ENCODE data around the gene SHTN1. TPM values are rescaled to one million over a fixed set of nuclear protein-coding genes. Genes with fewer than 3 reads are reported as not detected.

The SHTN1 gene
- total RNA-seq, 2 experiments from 2014 or later = not detected

DNA sequence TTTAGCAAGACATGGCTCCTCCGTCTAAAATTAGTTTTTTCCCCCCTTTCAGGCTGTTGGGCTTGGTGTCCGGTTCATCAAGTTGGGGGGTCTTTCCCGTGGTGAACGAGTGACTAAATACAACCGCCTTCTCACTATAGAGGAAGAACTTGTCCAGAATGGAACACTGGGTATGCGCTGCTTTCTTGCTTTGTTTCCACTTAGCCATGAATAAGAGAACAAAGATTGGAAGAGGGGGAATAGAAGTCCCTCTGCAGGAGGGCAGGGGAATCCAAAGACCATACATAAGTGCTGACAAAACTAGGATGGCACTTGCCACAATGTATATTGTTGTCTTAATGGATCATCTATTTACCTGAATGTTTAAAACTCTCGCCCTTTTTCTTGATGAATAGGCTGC, 125.2 kb downstream of the SHTN1 start:
- CTCF ChIA-PET = no interaction called here
- no peak for ATAC-seq
- Mint-ChIP-seq H3K4me3 (no peak overlapping the region), H3K27me3 (ENCODE audit: low read depth) (peaks cover 2% of the 10 kb centered on the region), H3K27ac (no peak overlapping the region), H3K9me3 (ENCODE audit: insufficient read depth) (no peaks in the 10 kb centered on the region), H3K36me3 (ENCODE audit: low read depth) (no peaks in the 10 kb centered on the region), H3K4me1 (ENCODE audit: low read depth) (no peaks in the 10 kb centered on the region)
- POLR2A ChIA-PET = no interaction called here
- no peak for DNase-seq

DNA sequence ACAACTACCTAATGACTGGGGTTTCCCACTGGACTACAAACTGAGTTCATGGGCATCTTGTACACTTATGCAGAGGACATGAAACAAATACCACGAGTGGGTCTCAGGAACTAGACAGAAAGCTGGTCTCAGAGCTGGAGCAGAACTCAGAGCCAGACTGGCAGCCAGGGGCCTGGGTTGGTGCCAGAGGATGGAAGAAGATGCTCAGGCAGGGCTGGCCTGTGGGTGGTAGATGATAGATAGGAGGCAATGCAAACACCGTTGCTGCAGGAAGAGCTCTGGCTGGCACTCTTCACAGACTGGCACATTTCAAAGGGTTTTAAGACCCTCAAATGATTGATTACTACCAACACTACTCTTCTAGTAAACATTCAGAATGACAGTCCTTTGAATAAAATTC, 126.9 kb downstream of the SHTN1 start:
- DNase-seq = no peak
- Mint-ChIP-seq H3K36me3 (ENCODE audit: low read depth) (no peaks in the 10 kb centered on the region), H3K27ac (no peak overlapping the region)

DNA sequence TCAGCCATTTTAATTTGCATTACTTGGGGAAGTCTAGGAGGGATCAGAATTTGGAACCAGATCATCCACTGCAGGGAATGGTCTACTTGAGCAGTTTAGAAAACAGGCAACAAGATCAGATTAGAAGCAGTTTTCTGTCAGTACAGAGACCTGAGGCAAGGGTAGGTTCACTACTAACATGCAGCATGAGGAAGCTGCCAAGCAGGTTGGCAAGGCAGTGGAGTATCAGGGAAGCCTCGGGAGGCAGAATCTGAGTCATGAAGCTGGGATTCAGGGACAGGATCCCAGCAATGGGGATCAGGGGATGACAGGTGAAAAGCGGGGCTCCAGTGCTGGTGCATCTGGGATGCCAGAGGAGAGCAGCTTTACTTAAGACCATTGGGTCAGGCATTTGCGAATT, 127.6 kb downstream of the SHTN1 start:
- POLR2A ChIA-PET = no interaction called here
- ATAC-seq (no peak), DNase-seq (no peak)
- Mint-ChIP-seq H3K27me3 (ENCODE audit: low read depth) (peaks cover 2% of the 10 kb centered on the region), H3K9me3 (ENCODE audit: insufficient read depth) (no peaks in the 10 kb centered on the region), H3K4me1 (ENCODE audit: low read depth) (no peaks in the 10 kb centered on the region), H3K4me3 (no peak overlapping the region), H3K27ac (no peak overlapping the region), H3K36me3 (ENCODE audit: low read depth) (no peaks in the 10 kb centered on the region)
- CTCF ChIA-PET = no interaction called here

More for the DNA sequence above, 126.9 kb downstream of the SHTN1 start:
- H3K4me1 Mint-ChIP-seq (ENCODE audit: low read depth) = no peaks in the 10 kb centered on the region
- ChIA-PET CTCF (no interaction called here), POLR2A (no interaction called here)
- peaks cover 2% of the 10 kb centered on the region for H3K27me3 Mint-ChIP-seq (ENCODE audit: low read depth)
- no peak for ATAC-seq
- no peaks in the 10 kb centered on the region for H3K9me3 Mint-ChIP-seq (ENCODE audit: insufficient read depth)
- H3K4me3 Mint-ChIP-seq = no peak overlapping the region

DNA sequence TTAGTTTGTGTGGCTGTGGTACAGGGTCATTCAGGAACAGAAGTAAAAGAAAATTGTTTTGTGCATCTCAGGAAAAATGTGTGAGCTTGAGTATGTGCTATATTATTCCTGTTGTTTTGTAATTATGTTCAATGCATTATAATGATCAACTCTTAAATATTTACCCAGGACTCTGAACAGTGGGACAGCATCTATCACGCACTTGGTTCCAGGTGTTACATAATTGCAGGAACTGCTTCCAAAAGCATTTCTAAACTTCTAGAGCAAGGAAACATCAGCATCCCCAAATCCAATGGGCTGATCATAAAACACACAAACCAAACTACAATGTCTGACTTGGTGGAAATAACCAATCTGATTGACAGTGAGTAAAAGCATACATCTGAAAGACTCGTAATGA, 129.1 kb downstream of the SHTN1 start:
- H3K4me1 Mint-ChIP-seq (ENCODE audit: low read depth) = no peaks in the 10 kb centered on the region
- DNase-seq (no peak), ATAC-seq (no peak)
- ChIA-PET CTCF (interaction anchor here (0.7 kb wide), 1 partner anchor 219 kb away, joined by 3 read pairs; no protein-coding TSS in a partner anchor), POLR2A (no interaction called here)
- no peaks in the 10 kb centered on the region for H3K36me3 Mint-ChIP-seq (ENCODE audit: low read depth)
- no peaks in the 10 kb centered on the region for H3K9me3 Mint-ChIP-seq (ENCODE audit: insufficient read depth)
- H3K4me3 Mint-ChIP-seq = no peak overlapping the region
- no peak overlapping the region for H3K27ac Mint-ChIP-seq
- H3K27me3 Mint-ChIP-seq (ENCODE audit: low read depth) = no peaks in the 10 kb centered on the region

DNA sequence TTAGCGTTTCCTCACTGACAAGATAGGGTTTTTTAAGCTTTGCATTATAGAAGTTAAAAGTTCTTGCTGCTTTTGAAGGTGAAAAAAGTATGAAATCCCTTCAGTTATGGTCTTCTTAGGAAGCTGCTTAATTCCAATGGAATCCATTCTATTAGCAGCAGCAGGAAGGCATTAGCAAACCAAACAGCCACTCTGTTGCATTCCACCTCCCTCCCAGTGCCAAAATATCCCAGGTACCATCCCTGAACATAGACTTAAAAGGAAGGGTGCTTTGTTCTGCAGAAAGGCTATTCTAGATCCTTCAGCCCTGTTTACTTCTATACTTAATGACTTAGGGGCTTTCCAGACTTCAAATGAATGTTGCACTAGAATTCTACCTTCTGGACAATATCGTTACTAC, 131.9 kb downstream of the SHTN1 start:
- CTCF ChIA-PET = no interaction called here
- H3K4me3 Mint-ChIP-seq = no peak overlapping the region
- no peaks in the 10 kb centered on the region for H3K9me3 Mint-ChIP-seq (ENCODE audit: insufficient read depth)
- POLR2A ChIA-PET = no interaction called here
- H3K27me3 Mint-ChIP-seq (ENCODE audit: low read depth) = no peaks in the 10 kb centered on the region
- H3K4me1 Mint-ChIP-seq (ENCODE audit: low read depth) = no peaks in the 10 kb centered on the region
- DNase-seq (no peak), ATAC-seq (no peak)
- H3K36me3 Mint-ChIP-seq (ENCODE audit: low read depth) = no peaks in the 10 kb centered on the region
- no peak overlapping the region for H3K27ac Mint-ChIP-seq

DNA sequence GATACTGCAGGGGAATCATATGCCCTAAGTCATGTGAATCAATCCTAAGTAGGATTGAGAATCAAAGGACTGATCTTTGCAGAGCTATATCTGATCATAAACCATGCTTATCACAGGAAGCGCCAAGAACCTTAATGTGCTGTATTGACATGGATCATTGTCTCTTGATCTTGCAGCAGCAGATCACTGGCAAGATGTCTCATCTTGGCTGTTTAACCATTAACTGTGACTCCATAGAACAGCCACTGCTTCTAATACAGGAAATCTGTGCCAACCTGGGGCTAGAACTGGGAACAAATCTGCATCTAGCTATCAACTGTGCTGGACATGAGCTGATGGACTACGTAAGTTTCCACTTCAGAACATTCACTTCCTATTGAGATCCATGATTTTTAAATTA, 134.0 kb downstream of the SHTN1 start:
- Mint-ChIP-seq H3K9me3 (ENCODE audit: insufficient read depth) (no peaks in the 10 kb centered on the region), H3K27ac (no peak overlapping the region), H3K27me3 (ENCODE audit: low read depth) (no peaks in the 10 kb centered on the region), H3K4me1 (ENCODE audit: low read depth) (no peaks in the 10 kb centered on the region), H3K4me3 (no peak overlapping the region), H3K36me3 (ENCODE audit: low read depth) (no peaks in the 10 kb centered on the region)
- ATAC-seq = no peak
- POLR2A ChIA-PET = no interaction called here
- no peak for DNase-seq
- CTCF ChIA-PET = no interaction called here

DNA sequence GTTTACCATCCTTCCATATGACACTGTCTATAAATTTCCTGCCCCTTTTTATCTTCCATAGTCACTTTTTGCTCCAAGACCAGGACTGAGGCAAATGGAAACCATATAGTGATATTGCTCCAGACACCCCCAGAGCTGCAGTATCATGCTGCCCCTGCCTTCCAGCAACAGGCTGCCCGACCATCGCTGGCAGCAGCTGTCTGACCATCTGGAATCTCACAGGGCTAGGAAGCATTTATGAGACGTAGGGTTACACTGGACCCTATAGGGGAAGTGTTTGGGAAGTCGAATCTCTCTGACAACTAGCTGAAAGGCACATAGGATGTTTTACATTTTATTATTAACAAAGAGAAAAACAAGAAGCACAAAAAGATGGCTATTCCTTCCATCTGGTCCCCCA, 136.3 kb downstream of the SHTN1 start:
- ATAC-seq = no peak
- Mint-ChIP-seq H3K27me3 (ENCODE audit: low read depth) (no peaks in the 10 kb centered on the region), H3K4me3 (no peak overlapping the region), H3K9me3 (ENCODE audit: insufficient read depth) (no peaks in the 10 kb centered on the region), H3K4me1 (ENCODE audit: low read depth) (no peaks in the 10 kb centered on the region), H3K27ac (no peak overlapping the region), H3K36me3 (ENCODE audit: low read depth) (no peaks in the 10 kb centered on the region)
- no peak for DNase-seq
- ChIA-PET POLR2A (no interaction called here), CTCF (no interaction called here)

DNA sequence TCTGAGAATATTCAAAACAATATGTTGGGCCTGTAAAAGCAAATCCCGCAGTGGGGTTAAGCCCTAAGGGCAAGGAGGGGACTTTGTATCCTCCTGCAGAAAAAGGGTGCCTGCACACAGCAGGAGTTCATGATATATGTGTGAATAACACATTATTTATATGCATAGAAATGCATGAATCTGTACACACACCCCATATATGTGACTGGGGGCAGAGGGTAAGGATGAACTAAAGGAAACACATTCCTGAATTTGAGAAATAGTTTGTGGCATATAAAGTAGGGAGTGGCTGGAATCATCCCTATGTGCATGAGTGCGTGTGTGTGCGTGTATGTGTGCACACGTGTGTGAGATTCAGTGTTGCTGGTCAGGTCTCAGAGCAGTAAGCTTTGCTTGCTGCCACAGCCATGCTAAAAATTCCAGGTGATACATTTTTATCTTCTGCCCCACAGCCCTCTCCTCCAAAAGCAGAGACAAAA, 136.8 kb downstream of the SHTN1 start:
- Mint-ChIP-seq H3K9me3 (ENCODE audit: insufficient read depth) (no peaks in the 10 kb centered on the region), H3K4me1 (ENCODE audit: low read depth) (no peaks in the 10 kb centered on the region), H3K27me3 (ENCODE audit: low read depth) (no peaks in the 10 kb centered on the region), H3K27ac (no peak overlapping the region), H3K36me3 (ENCODE audit: low read depth) (no peaks in the 10 kb centered on the region), H3K4me3 (no peak overlapping the region)
- ChIA-PET POLR2A (no interaction called here), CTCF (no interaction called here)
- ATAC-seq = no peak
- no peak for DNase-seq

DNA sequence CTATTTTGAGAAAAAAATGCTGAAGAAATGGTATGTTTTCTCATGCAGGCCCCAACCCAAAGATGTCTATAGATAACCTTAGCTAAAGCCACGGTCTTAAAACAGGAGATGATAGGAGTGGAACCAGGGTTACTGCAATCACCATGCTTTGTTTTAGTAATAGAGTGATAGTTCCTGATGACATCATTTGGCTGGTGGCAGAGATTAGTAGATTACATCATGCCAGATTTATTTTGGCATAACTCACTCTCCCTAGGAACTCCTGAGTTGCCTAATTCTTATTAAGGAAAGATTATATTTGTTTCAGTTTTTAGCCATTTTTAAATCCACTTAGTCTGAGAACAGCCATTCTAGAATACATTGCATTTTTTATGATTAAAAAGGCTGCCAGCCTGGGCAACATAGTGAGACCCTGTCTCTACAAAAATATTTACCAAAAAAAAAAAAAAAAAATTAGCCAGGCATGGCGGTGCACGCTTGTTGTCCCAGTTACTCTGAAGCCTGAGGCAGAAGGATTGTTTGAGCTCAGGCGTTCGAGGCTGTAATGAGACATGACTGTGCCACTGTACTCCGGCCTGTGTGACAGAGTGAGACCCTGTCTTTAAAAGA, 137.9 kb downstream of the SHTN1 start:
- ATAC-seq (no peak), DNase-seq (no peak)
- ChIA-PET CTCF (no interaction called here), POLR2A (no interaction called here)
- Mint-ChIP-seq H3K4me1 (ENCODE audit: low read depth) (no peaks in the 10 kb centered on the region), H3K9me3 (ENCODE audit: insufficient read depth) (no peaks in the 10 kb centered on the region), H3K27ac (no peak overlapping the region), H3K4me3 (no peak overlapping the region), H3K36me3 (ENCODE audit: low read depth) (no peaks in the 10 kb centered on the region), H3K27me3 (ENCODE audit: low read depth) (no peaks in the 10 kb centered on the region)

DNA sequence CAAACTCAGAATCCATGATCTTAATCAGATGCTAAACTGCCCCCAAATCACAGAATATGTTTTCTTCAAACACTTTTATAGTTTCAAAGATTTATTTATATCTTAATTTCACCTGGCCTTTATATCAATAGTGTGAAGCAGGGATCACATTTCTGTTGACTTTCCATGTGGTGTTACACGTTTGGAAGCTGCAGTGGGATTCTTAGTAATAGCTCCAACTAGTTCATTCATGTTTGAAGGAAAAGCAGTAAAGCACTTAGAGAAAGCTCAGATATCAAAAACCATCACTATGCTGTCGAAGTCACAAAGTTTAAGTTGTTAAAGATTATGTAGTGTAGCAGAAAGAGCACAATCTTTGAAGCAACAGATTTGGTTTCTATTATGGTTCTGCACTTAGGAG, 138.9 kb downstream of the SHTN1 start:
- no peak overlapping the region for H3K27ac Mint-ChIP-seq
- H3K4me1 Mint-ChIP-seq (ENCODE audit: low read depth) = no peaks in the 10 kb centered on the region
- ATAC-seq (no peak), DNase-seq (no peak)
- ChIA-PET CTCF (no interaction called here), POLR2A (no interaction called here)
- H3K36me3 Mint-ChIP-seq (ENCODE audit: low read depth) = no peaks in the 10 kb centered on the region
- H3K27me3 Mint-ChIP-seq (ENCODE audit: low read depth) = no peaks in the 10 kb centered on the region
- H3K9me3 Mint-ChIP-seq (ENCODE audit: insufficient read depth) = no peaks in the 10 kb centered on the region
- H3K4me3 Mint-ChIP-seq = no peak overlapping the region

DNA sequence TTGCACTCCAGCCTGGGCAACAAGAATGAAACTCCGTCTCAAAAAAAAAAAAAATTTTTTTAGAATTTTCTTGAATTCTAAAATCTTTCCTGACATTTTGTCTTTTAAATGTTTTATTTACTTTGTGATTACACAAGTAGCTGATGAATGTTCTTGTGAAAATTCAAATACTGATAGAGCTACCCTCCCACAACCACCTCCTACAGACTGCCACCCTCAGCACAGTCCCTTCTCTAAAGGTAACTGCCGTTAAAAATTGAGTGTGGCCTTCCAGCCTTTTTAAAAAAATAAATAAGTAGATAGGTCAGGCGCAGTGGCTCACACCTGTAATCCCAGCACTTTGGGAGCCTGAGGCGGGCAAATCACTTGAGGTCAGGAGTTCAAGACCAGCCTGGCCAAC, 140.6 kb downstream of the SHTN1 start:
- DNase-seq (no peak), ATAC-seq (no peak)
- Mint-ChIP-seq H3K27me3 (ENCODE audit: low read depth) (no peaks in the 10 kb centered on the region), H3K4me1 (ENCODE audit: low read depth) (no peaks in the 10 kb centered on the region), H3K27ac (no peak overlapping the region), H3K36me3 (ENCODE audit: low read depth) (no peaks in the 10 kb centered on the region), H3K4me3 (no peak overlapping the region), H3K9me3 (ENCODE audit: insufficient read depth) (no peaks in the 10 kb centered on the region)
- CTCF ChIA-PET = interaction anchor here (0.6 kb wide), 1 partner anchor 312 kb away, joined by 3 read pairs; no protein-coding TSS in a partner anchor
- POLR2A ChIA-PET = no interaction called here

DNA sequence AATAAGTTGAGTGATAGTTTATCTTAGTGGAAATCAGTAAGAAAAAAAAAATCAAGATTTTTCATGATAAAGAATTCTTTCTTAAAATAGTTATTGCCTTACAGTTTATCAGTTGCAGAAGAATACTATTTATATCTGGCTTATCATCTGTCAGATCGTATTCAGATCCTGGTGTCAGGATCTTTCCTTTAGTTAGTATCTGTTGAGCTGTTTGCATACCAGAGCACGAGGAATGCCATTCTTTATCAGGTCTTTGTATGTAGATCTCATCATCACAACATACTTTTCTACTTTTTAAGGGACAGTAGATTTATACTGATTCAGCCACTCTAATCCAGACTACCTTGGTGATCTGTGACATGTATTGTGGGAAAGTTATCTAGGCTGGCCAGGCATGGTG, 143.2 kb downstream of the SHTN1 start:
- no peak overlapping the region for H3K4me3 Mint-ChIP-seq
- CTCF ChIA-PET = no interaction called here

DNA sequence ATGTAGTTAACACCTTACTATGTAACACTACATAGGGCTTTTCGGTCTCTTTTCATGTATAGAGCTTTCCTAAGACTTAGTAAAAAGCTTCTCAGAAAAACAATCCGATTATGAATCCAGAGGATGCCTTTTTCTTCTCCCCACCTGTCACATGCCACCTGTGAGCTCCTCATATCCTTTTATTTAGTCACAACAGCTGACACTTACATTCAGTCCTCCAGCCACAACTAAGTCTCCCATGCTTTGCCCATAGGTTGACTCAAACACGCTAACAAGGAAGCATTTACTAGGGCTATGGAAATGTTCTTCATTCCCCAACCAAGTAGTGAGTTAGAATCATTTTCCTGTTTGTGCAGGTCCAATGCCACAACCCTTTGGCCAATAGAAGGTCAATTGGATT, 147.8 kb downstream of the SHTN1 start:
- CTCF ChIA-PET = no interaction called here
- Mint-ChIP-seq H3K36me3 (ENCODE audit: low read depth) (no peaks in the 10 kb centered on the region), H3K9me3 (ENCODE audit: insufficient read depth) (peaks cover 9% of the 10 kb centered on the region), H3K27me3 (ENCODE audit: low read depth) (no peaks in the 10 kb centered on the region), H3K4me3 (no peak overlapping the region), H3K4me1 (ENCODE audit: low read depth) (no peaks in the 10 kb centered on the region), H3K27ac (no peak overlapping the region)
- ATAC-seq (no peak), DNase-seq (no peak)
- POLR2A ChIA-PET = no interaction called here

More for the DNA sequence above, 143.2 kb downstream of the SHTN1 start:
- no peak for DNase-seq
- POLR2A ChIA-PET = no interaction called here
- peaks cover 6% of the 10 kb centered on the region for H3K9me3 Mint-ChIP-seq (ENCODE audit: insufficient read depth)
- no peak overlapping the region for H3K27ac Mint-ChIP-seq
- no peaks in the 10 kb centered on the region for H3K4me1 Mint-ChIP-seq (ENCODE audit: low read depth)
- no peaks in the 10 kb centered on the region for H3K36me3 Mint-ChIP-seq (ENCODE audit: low read depth)
- H3K27me3 Mint-ChIP-seq (ENCODE audit: low read depth) = no peaks in the 10 kb centered on the region
- ATAC-seq = no peak

All from activated CD8-positive, alpha-beta T cell treated with anti-CD3 and anti-CD28 coated beads, Interleukin-2, amount 10 ng/mL, durations not matched to agents 7 days and 5 days (primary cell).